Loucy (cell line): ENCODE measurements around the gene LGALS9C.
"Not testable (repeated sequence)": the region's sequence is repeated elsewhere in the genome, so short reads cannot be mapped to it uniquely, and the experiment has no call there.

Experiments used
- H2AFZ ChIP-seq: fragments of 200-600 bp; sonication (generic); 2 replicates; pipeline ENCODE4 v1.6.0; 2016; ENCODE audit warnings: antibody characterized with exemption, mild to moderate bottlenecking, low read length, moderate library complexity
- H3F3A ChIP-seq: fragments of 200-600 bp; 2 replicates; pipeline ENCODE4 v1.6.0; 2016; ENCODE audit warnings: antibody characterized with exemption, low read depth, mild to moderate bottlenecking
- H3K27me3 ChIP-seq: fragments of 200-600 bp; sonication (generic); 2 replicates; pipeline ENCODE4 v1.6.1; 2014; ENCODE audit warnings: low read length, mild to moderate bottlenecking; ENCODE audit not compliant: insufficient read depth, poor library complexity, severe bottlenecking
- H3K36me3 ChIP-seq: fragments of 200-600 bp; sonication (generic); 2 replicates; pipeline ENCODE4 v1.6.1; 2016; ENCODE audit warnings: low read length; ENCODE audit not compliant: insufficient read depth
- H3K4me1 ChIP-seq: fragments of 200-600 bp; sonication (generic); 2 replicates; pipeline ENCODE4 v1.5.1; 2014; ENCODE audit warnings: low read length, mild to moderate bottlenecking; ENCODE audit not compliant: insufficient read depth, poor library complexity, severe bottlenecking
- H3K4me2 ChIP-seq: fragments of 200-600 bp; sonication (generic); 2 replicates; pipeline ENCODE4 v1.6.0; 2014; ENCODE audit warnings: antibody characterized with exemption, low read length, low read depth, mild to moderate bottlenecking; ENCODE audit not compliant: poor library complexity, severe bottlenecking
- H3K4me3 ChIP-seq: fragments of 200-600 bp; sonication (generic); 2 replicates; pipeline ENCODE4 v1.5.1; 2014; ENCODE audit warnings: low read length, mild to moderate bottlenecking, mixed read lengths; ENCODE audit not compliant: poor library complexity, severe bottlenecking
- H3K79me2 ChIP-seq: fragments of 200-600 bp; sonication (generic); 2 replicates; pipeline ENCODE4 v1.6.1; 2014; ENCODE audit warnings: low read length; ENCODE audit not compliant: insufficient read depth
- H3K9ac ChIP-seq: fragments of 200-600 bp; sonication (generic); 2 replicates; pipeline ENCODE4 v1.6.0; 2014; ENCODE audit warnings: mild to moderate bottlenecking, low read depth, low read length, moderate library complexity; ENCODE audit not compliant: poor library complexity, severe bottlenecking
- H3K9me2 ChIP-seq: fragments of 200-600 bp; sonication (generic); replicated peaks from 2 replicates; pipeline ENCODE4 v1.6.1; 2016; ENCODE audit warnings: low read depth, low read length, mixed read lengths
- H3K9me3 ChIP-seq: fragments of 200-600 bp; sonication (generic); 2 replicates; pipeline ENCODE4 v1.6.1; 2014; ENCODE audit warnings: mild to moderate bottlenecking, antibody characterized with exemption, low read length, low read depth; ENCODE audit not compliant: insufficient read depth
- H4K20me1 ChIP-seq: fragments of 200-600 bp; sonication (generic); 2 replicates; pipeline ENCODE4 v1.6.0; 2014; ENCODE audit warnings: antibody characterized with exemption, low read length, mild to moderate bottlenecking; ENCODE audit not compliant: insufficient read depth, poor library complexity, severe bottlenecking

The LGALS9C gene

DNA sequence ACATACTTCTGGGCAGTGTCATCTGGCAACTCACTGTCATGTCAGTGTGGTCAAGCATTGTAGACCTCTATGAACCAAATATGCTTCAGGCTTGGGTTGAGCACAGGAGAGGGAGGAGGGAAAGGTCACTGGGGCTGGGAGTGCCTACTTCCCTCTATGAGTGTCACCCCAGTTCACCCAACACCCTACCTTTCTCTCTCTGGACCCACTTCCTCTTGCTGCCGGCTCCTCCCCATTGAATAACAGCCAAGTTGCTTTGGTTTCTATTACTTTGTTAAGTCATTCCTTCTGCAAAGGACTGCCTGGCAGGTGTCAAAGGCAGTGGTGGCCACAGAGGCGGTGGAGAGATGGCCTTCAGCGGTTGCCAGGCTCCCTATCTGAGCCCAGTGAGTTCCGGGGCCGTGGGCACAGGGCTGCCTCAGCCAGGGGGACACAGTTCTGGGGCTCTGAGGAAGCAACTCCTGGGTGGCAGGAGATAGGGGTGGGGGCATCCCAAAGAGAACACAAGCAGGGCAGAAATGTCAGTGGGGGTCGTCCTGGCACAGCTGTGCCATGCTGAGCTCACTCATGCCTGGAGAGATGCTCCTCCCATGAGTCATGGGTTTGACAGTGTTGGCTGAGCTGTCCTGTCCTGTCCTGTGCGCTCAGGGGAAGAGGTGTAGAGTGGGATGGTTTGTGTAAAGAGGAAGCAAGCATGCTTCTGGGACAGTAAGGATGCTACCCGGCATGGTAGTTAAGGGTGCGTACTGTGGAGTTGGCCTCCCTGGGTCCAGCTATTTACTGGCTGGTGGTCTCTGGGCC, at the start of gene LGALS9C:
Gene LGALS9C, plus strand, starts transcription at position 282 of the 801 bp plus-strand sequence. Its CDS starts 66 bp downstream, at position 348.
- H3K9me2 ChIP-seq, H3F3A ChIP-seq, H3K9ac ChIP-seq, H3K79me2 ChIP-seq, H3K36me3 ChIP-seq, H3K4me1 ChIP-seq, H3K27me3 ChIP-seq, H2AFZ ChIP-seq, H4K20me1 ChIP-seq, H3K4me3 ChIP-seq, H3K9me3 ChIP-seq: not testable (repeated sequence)
- H3K4me2 ChIP-seq, result peak within 1 kb of the TSS; percentile 34

DNA sequence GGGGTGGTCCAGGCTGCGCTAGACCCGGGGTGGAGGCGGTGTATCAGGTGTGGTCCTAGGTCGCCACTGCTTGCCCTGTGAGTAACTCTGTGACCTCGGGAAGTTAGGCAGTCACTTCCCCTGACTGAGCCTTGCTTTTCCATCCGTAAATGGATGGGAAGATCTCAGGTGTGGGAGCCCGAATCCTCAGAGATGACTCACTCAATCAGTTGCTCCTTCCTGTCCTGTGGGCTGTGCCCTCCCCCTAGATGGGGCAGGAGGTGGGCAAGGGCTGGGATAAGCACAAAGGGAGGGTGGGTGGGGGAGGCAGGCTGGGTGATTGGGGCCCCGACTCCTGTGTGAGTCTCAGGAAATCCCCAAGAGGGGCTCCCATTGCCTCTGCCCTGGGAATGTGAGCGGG, 44.4 kb upstream of the LGALS9C start:
- H3K4me1 ChIP-seq, H3K36me3 ChIP-seq, H3K9ac ChIP-seq, H2AFZ ChIP-seq, H3K9me2 ChIP-seq, H3F3A ChIP-seq, H3K79me2 ChIP-seq, H3K9me3 ChIP-seq, H3K4me3 ChIP-seq, H3K4me2 ChIP-seq, H4K20me1 ChIP-seq, H3K27me3 ChIP-seq: not testable (repeated sequence)

DNA sequence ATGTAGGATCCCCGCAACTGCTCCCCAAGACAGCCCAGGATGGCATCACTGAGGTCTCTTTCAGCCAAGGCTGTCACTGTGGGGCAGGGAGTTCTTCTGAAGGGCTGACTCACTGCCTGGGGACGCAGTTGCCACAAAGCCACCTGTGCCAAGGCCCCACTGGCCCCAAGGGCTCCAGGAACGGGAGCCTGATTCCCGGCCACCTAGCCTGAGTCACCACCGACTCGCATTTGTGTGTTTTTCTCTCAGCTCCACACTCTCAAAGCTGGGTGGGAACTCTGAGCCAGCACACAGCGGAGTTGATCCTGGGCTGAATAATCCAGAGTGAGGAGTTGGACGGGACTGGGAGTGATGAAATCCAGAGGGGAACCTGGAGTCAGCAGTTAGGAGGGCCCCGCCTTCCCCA, 37.1 kb upstream of the LGALS9C start:
- H3K4me3 ChIP-seq, H3F3A ChIP-seq, H3K4me2 ChIP-seq, H3K4me1 ChIP-seq, H3K27me3 ChIP-seq, H3K9me3 ChIP-seq, H3K79me2 ChIP-seq, H3K9ac ChIP-seq, H3K36me3 ChIP-seq, H2AFZ ChIP-seq, H3K9me2 ChIP-seq, H4K20me1 ChIP-seq: not testable (repeated sequence)

DNA sequence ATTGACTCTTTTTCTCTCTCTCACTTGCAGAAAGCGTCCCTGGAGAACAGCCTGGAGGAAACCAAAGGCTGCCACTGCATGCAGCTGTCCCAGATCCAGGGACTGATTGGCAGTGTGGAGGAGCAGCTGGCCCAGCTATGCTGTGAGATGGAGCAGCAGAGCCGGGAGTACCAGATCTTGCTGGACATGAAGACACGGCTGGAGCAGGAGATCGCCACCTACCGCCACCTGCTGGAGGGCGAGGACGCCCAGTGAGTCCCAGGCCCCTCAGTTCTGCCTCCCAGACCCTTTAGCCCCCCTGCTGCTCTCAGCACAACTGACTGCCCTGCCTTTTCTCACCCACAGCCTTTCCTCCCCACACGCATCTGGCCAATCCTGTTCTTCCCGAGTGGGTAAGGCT, 34.5 kb upstream of the LGALS9C start:
- H3K9me2 ChIP-seq, H3K4me2 ChIP-seq, H3K4me1 ChIP-seq, H2AFZ ChIP-seq, H3K4me3 ChIP-seq, H3K27me3 ChIP-seq, H3K79me2 ChIP-seq, H3K36me3 ChIP-seq, H4K20me1 ChIP-seq, H3F3A ChIP-seq, H3K9me3 ChIP-seq, H3K9ac ChIP-seq: not testable (repeated sequence)

DNA sequence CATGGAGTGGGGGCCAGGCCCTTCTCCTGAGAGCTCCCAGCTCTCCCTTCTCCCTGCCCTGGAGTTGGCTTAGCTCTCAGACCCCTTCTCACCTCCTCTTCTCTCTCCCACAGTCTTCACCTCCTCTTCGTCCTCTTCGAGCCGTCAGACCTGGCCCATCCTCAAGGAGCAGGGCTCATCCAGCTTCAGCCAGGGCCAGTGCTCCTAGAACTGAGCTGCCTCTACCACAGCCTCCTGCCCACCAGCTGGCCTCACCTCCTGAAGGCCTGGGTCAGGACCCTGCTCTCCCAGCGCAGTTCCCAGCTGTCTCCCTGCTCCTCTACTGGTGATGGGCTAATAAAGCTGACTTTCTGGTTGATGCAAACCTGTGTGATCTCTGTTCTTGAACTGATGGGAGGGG, 34.1 kb upstream of the LGALS9C start:
- not testable (repeated sequence) for H3K4me3 ChIP-seq, H3K4me2 ChIP-seq, H3K9me3 ChIP-seq, H2AFZ ChIP-seq, H4K20me1 ChIP-seq, H3K79me2 ChIP-seq, H3K4me1 ChIP-seq, H3F3A ChIP-seq, H3K9me2 ChIP-seq, H3K9ac ChIP-seq, H3K27me3 ChIP-seq, H3K36me3 ChIP-seq

DNA sequence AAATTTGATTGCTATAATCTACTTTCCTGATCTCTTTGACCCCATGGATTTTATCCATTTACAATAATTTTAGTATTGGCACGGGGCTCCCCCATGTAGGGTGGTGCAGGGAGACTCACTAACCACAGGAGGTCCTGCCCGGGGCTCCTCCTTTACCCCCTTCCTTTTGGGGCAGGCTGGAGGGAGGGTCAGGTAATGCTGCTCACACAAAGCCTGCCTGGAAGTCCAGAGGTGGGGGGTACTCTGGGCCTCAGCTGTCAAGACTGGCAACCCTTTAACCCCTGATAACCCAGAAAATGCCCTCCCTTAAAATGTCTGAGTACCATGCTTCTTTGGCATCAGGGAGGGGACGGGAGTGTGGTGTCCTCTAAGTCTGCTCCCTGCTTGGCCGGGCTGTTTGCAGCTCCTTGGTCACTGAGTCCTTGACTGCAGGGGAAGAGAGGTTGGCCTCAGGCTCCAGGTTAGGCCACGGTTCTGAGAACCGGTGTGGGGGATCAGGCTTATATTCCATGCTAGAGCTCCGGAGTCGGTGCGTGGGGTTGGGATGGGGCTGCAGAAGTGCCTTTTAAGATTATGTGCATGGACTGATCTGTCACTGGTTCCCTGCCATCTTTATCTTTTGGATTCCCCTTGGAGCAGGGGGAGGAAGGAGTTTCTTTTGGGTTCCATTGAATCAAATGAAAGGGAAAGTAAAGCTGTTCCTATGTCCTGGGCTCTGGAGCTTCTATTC, 28.9 kb upstream of the LGALS9C start:
- H3K4me1 ChIP-seq, H3K9me3 ChIP-seq: not testable (repeated sequence)

DNA sequence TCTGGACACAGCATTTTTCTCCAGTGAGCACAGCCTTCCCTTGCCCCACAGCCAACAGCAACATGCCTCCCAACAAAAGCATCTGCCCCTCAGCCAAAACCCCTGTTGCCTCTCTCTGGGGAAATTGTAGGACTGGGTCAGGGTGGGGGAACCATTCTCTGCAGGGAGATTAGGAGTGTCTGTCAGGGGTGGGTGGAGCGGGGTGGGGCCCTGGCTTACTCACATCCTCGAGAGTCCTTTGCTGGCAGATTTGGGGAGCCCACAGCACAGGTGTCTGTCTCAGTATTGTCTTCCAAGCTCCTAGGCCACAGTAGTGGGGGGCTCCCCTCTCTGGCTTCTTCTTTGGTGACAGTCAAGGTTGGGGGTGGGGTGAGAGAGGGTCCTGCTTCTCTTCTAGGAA, 28.3 kb upstream of the LGALS9C start:
- H4K20me1 ChIP-seq, result not testable (repeated sequence)

More for the DNA sequence above, 28.9 kb upstream of the LGALS9C start:
- not testable (repeated sequence) for H3K36me3 ChIP-seq, H3K4me2 ChIP-seq, H3F3A ChIP-seq, H4K20me1 ChIP-seq, H3K4me3 ChIP-seq, H3K9me2 ChIP-seq, H2AFZ ChIP-seq, H3K79me2 ChIP-seq, H3K27me3 ChIP-seq, H3K9ac ChIP-seq

More for the DNA sequence above, 28.3 kb upstream of the LGALS9C start:
- not testable (repeated sequence) for H3K27me3 ChIP-seq, H3K79me2 ChIP-seq, H3K9me2 ChIP-seq, H3K4me3 ChIP-seq, H3F3A ChIP-seq, H3K36me3 ChIP-seq, H3K9ac ChIP-seq, H2AFZ ChIP-seq, H3K4me2 ChIP-seq, H3K4me1 ChIP-seq, H3K9me3 ChIP-seq
